Measurements from ENCODE around the gene FAM131C.

DNA sequence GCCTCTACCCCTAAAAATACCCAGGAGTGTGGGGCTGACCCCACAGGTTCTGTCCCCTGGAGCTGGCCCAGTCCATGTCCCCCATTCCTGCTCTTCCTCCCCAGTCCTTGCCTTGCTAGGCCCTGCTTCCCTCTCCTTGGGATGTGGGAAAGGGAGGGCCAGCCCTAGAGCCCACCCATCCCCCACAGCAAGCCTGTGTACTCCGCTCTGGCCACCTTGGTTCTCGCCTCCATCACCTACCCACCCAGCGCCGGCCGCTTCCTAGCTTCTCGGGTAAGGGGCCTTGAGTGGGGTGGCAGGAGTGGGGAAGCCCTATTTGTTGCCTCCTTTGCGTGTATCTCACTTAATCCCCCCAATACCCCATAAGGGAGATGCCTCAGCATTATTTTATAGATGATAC lies 23.1 kb downstream of the FAM131C start:
- TF ChIP-seq, protein P1, sequence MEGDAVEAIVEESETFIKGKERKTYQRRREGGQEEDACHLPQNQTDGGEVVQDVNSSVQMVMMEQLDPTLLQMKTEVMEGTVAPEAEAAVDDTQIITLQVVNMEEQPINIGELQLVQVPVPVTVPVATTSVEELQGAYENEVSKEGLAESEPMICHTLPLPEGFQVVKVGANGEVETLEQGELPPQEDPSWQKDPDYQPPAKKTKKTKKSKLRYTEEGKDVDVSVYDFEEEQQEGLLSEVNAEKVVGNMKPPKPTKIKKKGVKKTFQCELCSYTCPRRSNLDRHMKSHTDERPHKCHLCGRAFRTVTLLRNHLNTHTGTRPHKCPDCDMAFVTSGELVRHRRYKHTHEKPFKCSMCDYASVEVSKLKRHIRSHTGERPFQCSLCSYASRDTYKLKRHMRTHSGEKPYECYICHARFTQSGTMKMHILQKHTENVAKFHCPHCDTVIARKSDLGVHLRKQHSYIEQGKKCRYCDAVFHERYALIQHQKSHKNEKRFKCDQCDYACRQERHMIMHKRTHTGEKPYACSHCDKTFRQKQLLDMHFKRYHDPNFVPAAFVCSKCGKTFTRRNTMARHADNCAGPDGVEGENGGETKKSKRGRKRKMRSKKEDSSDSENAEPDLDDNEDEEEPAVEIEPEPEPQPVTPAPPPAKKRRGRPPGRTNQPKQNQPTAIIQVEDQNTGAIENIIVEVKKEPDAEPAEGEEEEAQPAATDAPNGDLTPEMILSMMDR (IDR thresholded peaks at IDR 0.05; ENCODE audit: low read depth, low read length): no peak
- no peak for TF ChIP-seq EZH2phosphoT487 (IDR thresholded peaks at IDR 0.05; ENCODE audit: low read depth)

Measured in OCI-LY3 (cell line).